ENCODE data around the gene MAP2K5.
A peak's percentile ranks its signal among the peaks of the same experiment; 100 is the strongest.

The MAP2K5 gene

DNA sequence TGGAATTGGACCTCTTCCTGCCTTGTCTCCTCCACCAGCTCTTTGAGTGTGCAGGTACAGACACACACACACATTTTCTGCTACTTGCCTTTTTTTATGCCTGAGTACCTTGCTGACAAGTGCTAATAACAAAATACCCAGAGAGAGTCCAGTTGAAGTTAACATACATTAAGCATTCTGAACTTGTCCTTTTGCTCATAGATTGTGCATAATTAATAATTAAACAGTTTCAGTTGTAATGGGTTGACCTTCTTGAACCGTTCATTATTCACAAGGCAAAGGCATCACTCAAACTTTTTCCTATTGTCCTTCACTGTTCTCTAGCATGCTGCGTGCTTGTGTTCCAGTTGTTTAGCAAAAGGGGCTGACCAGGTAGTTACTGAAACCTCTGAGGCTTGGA lies 223.2 kb downstream of the MAP2K5 start:
- DNase-seq = no peak

DNA sequence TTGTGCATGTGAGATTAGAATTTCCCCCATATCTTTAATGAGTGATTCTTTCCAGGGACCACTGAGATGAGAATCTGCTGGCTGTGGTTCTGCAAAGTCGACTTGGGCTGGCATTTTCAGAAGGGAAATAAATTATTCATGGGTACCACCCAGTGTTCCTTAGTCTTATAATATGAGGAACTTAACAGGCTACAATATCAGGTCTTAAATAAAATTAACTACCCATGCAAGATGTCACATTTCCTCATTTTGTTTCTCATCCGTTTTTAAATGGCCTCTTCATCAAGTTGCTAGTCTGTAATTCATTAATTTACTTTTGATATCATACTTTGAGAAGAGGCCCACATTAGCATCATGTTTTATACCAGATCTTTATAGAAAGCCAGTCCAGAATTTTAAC lies 224.5 kb downstream of the MAP2K5 start:
- no peak for DNase-seq

DNA sequence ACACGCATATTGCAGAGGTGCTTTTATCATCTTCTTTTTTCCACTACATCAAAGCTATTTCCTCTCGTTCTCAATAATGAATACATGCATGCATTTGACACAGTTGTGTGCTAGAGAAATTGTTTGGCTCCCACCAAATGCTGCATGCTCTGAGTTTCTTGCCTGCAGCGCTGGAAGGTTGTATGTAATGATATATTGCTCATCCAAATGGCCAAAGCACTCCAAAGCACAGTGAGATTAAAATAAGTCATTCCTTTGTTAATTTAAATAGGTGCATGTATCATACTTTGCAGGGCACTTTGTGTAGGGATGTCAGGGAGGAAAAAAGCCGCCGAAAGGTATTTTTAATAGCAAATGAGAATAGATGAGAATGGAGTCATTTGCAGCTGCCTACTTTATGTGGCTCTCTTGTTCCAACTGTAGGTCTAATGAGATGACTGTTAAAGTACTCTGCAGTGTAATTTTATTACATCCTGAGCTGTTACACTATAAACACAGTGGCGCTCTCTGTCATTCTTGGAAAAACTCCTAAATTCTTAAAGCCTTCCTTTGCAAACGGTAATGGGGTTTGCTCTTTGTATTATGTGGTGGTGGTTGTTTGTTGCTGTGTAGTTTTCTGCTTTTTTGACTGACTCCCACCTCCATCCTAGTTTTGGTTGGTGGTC lies 225.9 kb downstream of the MAP2K5 start:
- DNase-seq = no peak

DNA sequence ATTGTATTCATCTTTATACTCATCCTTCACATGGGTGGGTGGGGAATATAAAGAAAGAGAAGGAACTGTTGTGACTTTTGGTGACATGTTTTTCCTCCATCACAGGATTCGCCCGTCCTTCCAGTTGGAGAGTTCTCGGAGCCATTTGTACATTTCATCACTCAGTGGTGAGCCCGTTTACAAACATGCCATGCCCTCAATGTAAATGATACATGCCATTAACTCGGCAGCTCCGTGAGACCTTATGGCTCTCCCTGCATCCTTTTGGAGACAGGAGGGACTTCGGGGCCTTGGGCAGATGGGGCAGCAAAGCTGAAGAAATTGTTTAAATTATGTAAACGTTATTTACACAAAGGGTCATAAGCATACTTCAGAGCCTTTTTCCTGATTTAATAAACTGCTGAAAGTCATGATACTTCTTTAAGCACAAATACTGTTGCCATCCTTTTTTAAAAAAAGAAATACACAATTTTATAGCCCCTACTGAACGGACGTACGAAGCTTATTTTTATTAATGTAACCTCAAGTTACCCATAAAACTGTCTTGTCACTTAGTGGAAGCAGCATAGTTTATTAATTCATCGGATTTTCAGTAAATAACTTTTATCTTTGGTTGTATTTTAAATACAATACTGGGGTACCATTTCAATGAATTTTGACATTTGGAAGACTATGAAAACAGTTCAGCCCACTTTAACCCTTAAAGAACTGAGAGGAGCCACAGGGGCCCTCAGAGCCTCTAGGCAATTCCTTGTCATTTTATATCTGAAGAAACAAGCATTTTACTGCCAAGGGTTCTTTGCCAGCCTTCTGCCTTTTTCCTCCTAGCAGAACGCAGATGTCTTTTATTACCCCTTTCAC lies 227.2 kb downstream of the MAP2K5 start:
- DNase-seq = no peak

DNA sequence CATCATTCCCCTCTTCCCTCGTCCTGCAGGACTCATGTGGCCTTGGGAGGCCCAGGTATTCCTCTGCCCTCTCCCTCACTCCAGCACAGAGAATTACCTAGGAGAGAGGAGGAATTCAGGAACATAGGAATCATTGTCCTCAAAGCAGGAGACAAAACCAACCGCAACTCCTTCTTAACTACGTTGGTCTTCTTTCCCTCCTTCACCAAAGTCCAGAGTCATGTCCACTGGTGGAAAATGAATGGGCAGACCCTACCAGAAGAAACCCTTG lies 227.8 kb downstream of the MAP2K5 start:
- DNase-seq = no peak

DNA sequence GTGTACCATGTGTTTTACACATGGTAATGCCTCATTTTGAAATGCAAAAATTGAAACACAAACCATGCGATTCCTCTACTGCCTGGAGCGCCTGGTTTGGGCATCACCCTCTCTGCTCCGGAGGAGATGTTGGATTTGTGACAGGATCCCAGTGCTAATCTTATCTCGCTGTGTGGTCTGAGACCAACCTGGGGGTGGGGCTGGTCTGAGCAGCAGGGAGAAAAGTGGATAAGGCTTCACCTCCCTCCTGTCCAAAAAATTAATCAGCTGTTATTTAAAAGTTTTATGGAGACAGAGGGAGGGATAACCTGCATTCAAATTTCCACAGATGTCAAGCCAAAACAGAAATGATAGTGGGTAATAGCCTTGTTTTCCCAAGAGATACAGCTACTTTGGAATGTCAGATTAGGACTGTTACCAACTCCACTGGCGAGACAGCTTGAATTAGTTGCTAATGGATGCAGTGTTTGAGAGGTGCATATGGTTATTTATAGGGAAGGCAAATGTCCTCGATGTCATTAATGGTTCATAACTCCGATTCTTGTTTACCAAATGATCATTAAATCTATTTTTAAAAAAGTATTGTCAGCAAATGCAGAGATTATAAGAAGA lies 228.8 kb downstream of the MAP2K5 start:
- no peak for DNase-seq

DNA sequence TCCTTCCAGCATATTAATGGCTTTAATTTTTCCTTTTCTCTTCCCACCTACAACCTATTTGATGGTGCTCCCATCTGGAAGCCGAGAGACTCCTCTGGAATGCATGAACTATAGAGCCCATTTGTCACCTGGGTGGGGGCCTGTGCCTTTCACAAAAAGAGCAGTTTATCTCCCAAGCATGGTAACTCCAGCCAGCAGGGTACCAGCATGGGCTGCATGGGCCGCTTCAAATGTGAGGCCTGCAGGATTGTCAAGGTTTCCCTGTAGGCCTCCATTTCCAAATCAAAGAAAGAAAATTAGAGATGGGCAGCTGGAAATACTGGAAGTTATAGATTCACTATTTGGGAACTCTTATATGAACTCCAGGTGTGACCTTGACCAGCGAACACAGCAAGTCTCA lies 232.1 kb downstream of the MAP2K5 start:
- no peak for DNase-seq

DNA sequence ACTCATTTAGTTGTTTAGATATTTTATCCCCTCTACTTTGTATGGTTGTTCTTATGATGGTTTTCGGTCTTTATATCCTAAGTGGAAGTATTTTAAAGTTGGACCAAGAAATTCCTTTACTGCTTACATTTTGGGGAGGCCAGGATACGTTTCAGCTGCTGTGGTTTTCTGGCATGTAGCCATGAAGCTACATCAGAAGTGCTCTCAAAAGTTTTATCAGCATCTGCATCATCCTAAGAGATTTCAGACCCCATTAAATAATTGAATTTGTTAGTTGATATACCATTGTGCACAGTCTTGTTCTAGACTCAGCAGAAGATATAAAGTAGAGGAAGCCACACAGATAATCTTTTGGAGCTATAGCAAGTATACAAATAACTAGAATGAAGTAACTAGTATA lies 232.7 kb downstream of the MAP2K5 start:
- no peak for DNase-seq

DNA sequence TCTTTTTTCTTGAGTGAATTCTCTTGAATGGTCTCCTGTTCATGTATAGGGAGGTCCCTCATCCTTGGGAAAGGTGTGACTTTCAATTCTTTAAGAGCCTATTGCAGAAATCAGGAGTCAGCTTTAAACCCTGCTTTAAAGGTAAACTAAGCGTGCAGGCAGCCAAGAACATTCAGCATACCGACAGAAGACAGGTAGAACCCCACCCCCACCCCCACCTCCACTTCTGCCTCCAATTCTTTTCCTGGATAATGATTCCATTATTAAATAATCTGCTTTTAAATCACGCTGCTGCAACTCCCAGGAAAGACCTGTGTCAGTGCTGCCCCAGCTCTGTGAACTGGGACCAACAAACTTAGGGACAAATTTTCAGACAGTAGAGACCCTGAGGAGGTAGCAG lies 233.5 kb downstream of the MAP2K5 start:
- no peak for DNase-seq

DNA sequence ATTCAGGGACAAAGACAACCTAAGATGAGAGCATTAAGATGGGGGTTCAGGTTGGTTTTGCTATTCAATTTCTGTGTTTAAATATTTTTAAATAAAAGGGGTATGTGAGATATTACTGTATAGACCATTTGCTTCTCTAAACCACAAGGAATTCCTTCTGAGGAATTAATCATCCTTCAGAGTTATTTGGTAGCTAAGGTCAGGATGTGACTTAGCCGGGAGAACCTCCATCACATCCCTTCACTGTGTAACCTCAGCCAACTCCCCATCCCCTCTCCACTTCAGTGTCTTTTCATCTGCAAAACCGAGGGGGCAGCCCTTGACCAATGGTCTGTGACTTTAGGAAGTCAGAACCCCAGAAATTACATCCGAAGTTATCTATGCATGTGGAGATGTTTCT lies 234.1 kb downstream of the MAP2K5 start:
- DNase-seq = no peak

DNA sequence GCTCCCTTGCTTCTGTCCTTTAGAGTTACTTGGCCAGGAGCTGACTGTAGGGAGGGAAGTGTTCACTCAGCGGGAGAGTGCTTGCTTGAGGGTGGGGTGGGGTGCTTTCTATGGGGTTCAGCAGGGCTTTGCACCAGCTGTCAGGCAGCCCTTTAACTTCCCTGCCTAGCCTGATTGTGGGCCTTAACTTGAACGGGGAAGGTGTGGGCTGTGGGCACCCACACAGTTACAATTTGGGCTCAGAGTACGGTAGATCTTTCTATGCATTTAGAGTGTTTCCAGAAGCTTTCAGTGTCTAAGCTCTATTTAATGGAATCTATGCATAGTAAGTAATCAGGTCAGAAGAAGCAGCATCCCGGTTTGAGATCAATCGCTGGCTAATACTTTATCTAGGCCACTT lies 234.6 kb downstream of the MAP2K5 start:
- DNase-seq = no peak

DNA sequence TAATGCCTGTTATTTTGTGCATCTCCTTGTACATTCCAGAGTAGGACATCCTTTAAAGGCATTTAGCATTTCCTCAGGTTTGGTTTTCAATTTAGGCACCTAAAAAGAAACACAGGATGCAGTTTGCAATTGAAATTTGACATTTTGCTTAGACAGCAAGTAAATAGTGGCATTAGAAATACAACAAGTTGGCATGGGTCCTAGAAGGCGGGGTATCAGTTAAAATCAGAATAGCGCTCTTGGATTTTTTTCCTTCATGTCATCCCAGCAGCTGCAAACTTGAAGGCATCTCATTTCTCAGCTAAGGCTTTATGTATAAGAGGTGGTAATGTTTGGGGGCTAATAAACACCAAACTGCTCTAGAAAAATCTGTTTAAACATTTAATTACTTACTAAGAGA lies 235.3 kb downstream of the MAP2K5 start:
- DNase-seq = no peak

DNA sequence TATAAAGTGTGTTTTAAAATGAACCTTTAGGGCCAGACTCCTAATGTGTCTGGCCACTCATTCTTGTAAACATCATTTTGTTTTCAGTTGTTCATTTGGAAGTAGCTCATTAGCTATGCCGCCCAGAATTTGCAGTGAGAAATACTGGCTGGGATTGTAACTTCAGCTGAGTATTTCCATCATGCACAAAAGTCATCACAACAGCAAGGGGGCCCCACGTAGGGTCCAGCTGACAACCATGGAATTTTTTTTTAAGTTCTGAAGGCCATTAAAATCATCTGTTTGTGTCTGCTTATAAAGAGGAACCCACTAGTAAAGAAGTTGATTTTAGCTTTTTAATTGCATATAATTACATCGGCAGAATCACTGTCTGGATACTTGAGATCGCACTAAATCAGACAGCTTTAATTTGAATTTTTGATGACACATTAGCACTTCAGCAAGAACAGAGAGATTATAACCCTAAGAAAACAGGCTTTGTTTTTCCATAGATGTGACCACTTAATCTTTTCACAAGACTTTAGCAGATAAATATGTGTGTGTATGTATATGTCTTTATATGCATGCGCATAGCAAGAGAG lies 236.6 kb downstream of the MAP2K5 start:
- DNase-seq = no peak

DNA sequence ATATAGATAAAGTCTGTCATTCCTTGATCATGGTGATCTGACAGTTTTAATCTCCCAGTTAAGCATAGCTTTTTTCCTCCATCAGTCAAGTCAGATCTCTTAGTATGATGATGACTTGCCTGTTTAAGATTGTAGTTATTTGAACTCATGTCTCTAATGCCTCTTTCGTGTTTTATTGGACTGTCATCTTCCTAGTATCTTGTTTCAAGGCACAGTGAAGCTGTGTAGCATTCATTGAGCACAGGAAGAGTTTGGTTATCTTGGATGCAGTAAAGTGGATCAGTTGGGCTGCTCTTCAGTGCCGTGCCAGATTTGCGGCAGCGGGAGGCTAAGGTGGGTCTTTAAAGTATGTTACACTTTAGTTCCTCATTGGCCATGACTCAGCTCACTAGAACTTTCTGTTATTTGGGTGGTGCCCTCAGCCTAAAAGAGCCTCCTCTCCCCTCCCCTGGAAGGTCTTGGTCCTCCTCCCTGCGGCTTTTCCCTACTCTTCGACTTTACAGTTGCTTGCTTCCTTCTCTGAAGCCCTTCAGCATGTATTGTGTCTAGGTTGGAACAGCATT lies 237.1 kb downstream of the MAP2K5 start:
- no peak for DNase-seq

DNA sequence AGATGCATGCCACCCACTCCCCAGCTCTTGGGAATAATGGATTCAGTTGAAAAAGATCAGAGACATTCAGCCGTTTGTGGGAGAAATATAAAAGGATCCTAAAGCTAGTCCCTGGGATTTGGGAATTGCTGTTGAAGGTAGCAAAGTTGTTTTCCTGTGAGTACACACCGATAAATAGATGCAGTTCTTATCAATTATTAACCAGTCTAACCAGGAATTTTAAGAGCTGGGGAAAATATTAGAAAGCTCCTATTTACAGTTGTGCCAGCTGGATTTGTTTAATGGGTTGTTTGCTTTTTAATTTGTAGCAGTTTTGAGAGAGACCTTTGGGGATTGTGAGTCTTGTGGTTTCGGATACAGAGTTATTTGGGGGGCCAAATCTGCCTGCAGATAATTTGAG lies 238.6 kb downstream of the MAP2K5 start:
- DNase-seq = no peak

DNA sequence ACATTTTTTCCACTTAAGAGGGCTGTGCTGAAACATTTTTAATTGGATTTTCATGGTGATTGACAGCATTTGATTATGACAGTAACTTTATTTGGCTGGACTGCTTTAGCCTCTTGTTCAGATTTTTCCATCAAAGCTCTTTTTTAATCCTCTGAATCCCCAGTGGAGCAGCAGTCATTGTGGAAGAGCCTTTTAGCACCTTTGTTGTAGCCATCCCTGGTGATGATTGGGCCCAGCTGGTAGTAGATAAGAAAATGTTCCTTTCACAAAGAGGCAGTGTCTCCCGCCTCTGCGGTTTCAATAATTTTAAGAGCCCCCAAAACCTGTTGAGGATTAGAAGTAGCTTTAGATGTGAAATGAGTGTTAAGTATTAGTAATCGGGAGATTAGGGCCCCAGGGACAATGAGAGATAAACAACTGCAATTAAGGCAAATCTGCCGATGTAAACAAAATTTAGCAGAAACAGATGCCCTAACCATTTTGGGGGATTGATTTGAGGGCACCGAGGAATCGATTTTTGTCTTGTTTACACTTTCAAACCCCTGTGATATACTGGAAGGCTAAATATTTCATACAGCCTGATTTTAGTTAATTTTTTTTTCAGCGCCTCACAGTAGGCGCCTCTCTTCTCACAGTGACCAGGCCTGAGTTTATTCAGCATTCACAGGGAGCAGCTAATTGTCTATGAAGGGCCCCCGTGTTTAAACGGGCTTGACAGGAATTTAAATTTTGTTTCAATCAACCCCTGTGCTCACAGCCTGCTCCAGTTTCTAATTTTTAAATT lies 239.6 kb downstream of the MAP2K5 start:
- no peak for DNase-seq

DNA sequence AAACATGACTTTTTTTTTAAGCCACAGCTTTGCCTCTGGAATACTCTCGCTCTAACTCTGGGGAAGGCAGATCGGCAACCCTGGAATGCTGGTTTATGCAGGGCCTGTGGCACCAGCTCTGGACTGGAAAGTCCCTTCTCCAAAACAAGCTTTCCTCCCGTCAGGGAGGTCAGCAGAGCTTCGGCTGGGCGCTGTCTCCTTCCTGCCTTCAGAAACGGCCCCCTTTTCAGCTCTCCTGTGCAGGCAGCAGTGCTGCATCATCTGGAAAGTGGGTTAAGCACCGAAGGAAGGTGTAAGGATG lies 240.1 kb downstream of the MAP2K5 start:
- no peak for DNase-seq

DNA sequence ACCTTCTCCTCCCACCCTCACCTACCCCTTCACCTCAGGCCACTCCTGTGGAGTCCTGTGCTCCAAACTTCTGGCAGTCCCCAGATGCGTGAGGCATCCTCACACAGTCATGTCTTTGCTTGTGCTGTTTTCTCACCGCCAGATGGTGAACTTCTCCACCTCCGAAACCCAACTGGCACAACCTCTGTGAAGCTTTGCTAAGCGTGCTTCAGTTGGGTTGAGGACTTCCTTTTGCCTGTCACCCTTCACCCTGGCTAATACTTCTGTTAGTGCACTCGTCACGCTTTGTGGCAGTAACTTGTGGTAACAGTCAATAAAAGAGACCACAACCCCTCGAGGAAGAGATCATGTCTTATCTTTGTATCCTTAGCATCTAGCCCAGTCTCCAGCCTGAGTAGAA lies 240.8 kb downstream of the MAP2K5 start:
- peak; percentile 70 for DNase-seq

DNA sequence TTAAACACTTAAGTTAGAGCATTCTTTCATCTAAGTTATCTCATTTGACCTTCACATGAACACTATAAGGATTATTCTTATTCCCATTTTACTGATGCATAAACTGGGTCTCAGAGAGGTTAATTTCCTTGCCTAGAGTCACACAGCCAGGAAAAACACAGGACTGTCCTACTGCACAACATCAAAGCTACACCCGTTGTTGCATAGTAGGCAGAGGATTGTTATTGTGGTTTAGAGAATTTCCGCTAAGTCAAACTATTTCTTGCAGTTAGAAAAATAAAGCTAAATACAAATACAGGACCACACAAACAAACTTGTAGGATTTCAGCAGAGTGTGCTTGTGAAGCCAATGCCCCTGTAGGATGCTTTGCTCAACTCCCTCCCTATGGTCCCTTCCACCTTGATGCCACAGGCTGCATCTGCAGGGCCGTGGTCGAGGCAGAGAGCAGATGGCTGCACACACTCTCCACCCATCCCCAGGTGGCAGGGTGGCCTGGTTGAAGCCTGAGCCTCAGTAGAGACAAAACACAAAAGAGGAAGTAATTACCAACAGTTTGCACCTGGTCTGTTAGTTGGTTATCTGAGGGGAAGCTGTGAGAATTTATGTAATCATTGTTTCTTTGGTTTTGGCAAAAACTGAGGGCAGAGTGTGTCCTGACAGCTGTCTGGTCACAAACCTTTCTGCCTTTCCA lies 241.7 kb downstream of the MAP2K5 start:
- DNase-seq = no peak

DNA sequence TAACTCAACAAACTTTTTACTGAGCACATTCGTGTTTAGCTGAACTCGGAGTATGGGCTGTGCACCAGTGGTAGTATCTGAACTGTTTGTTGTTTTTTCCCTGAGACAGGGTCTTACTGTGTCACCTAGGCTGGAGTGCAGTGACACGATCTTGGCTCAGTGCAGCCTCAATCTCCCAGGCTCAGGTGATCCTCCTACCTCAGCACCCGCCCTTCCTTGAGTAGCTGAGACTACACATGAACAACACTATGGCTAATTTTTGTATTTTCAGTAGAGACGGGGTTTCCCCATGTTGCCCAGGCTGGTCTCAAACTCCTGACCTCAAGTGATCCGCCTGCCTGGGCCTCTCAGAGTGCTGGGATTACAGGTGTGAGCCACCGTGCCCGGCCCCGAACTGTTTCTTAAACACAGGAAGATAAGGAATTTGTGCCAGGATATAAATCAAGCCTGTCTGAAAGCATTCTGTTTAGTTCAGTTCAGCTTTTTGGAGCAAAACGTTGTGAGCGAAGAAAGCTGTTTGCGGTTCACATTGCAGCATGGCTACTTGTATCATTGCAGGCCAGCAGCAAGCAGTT lies 242.4 kb downstream of the MAP2K5 start:
- DNase-seq = no peak

DNA sequence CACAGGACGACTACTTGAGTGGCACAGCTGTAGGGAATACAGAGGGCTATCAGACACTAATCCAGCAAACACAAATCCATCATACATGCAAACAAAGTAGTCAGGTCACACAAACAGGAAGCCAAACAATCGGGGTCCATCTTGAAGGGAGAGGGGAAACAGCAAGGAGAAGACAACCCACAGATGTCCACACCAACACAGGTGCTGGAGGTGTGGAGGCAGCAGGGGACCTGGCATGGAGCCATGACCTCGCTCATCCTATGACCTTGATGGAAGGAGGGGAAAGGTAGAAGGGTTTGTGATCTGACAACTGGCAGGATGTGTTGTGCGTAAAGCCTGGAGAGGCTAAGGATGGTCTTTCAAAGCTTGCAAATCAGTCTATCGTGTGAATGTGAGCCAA lies 242.9 kb downstream of the MAP2K5 start:
- no peak for DNase-seq

DNA sequence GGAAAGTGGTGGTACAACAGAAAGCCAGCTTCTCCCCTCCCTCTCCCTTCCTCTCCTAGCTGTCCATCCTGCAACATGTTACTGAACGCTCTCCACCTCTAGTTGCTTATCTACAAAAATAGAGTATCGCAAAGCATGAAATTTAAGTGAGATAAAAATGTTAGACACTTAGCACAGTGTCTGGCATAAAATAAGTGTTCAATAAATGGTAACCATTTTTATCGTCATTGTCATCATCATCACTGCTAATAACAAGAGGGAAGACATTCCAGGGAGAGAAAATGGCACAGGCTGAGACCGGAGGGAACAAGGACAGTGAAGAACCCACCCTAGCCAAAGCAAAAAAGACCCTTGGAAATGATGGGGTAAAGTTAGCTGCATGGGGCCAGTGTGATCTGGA lies 244.1 kb downstream of the MAP2K5 start:
- DNase-seq = no peak

All from activated CD8-positive, alpha-beta memory T cell treated with anti-CD3 and anti-CD28 coated beads for 24 hours (primary cell).